PC-3 (cell line): ENCODE data around the gene AGRN.

Source experiments
- CTCF ChIP-seq: fragments of 300-600 bp; sonication (generic); conservative IDR thresholded peaks from 2 replicates; pipeline ENCODE4 v1.5.1; 2017; ENCODE audit warnings: antibody characterized with exemption, low read depth, mild to moderate bottlenecking, low read length
- EZH2 ChIP-seq: fragments of 300-600 bp; sonication (generic); IDR thresholded peaks from one replicate; pipeline ENCODE4 v1.6.1; 2017; ENCODE audit warnings: antibody characterized with exemption, mild to moderate bottlenecking, low read length; ENCODE audit not compliant: unreplicated experiment

GRCh38 chr1:1063261-1063944 lies 43.5 kb downstream of the AGRN start:
- no peak for TF ChIP-seq CTCF
- no peak for TF ChIP-seq EZH2
